Lower leg skin (tissue), 4 donors: ENCODE measurements around the gene MLC1. TPM values are rescaled to one million over a fixed set of nuclear protein-coding genes. Genes with fewer than 3 reads are reported as not detected.
A peak's percentile ranks its signal among the peaks of the same experiment; 100 is the strongest.

Source experiments
- DNase-seq, 2 donors: peaks; one replicate each; pipeline ENCODE4 v3.0.0-alpha.2; 2019; ENCODE audit warnings: low spot score in 2 of 2
- H3K4me3 ChIP-seq: fragments of 200-600 bp; sonication (generic); 2 replicates; pipeline ENCODE4 v1.5.1; 2017; ENCODE audit warnings: mild to moderate bottlenecking, low read depth; ENCODE audit not compliant: poor library complexity, severe bottlenecking
- POLR2A ChIP-seq, 2 donors: fragments of 450-650 bp; IDR thresholded peaks; one replicate each; pipeline ENCODE4 v1.6.1; 2016 to 2017; ENCODE audit warnings: antibody characterized with exemption in 2 of 2, mild to moderate bottlenecking in 1 of 2, moderate library complexity in 1 of 2
- WGBS, 2 donors: methylation state at CpG; one replicate each; pipeline ENCODE4 v1.1.5; 2018; 5-methylcytosine and 5-hydroxymethylcytosine counted together
- intact Hi-C: fragments of 100-400 bp; cut with DNase I; formaldehyde crosslinking; loops from one replicate; pipeline ENCODE4 v1.15.0; 2023; ENCODE audit warnings: low total_unique reads
- total RNA-seq, 4 donors: library from RNA; depleted of rRNA; stranded (reverse); fragments of >200 nt; gene quantifications; one replicate each; pipeline ENCODE4 v1.1.0, GENCODE V29; 2016
- TF ChIP-seq, protein P1 (sequence below), 3 donors: fragments of 450-650 bp; IDR thresholded peaks; one replicate each; pipeline ENCODE4 v1.5.1; 2016; ENCODE audit warnings: antibody characterized with exemption in 3 of 3, mild to moderate bottlenecking in 3 of 3, moderate library complexity in 2 of 3

MLC1 gene
- total RNA-seq, 4 donors from 2014 or later = 0.15 to 2.1 (median 1.0) TPM

DNA sequence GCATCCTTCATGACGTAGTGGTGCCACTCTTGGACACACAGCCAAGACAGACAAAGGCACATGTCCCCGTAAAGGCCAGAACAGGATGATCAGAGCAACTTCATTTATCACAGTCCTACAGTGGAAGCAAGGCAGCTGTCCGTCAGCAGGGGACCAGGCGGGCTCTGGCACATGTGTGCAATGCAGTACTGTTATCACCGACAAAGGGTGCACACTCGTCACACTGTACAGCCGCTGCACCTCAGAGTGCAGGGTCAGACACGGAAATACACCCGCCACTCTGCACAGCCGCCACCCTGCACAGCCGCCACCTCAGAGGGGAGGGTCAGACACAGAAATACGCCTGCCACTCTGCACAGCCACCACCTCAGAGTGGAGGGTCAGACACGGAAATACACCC is 59.2 kb downstream of the MLC1 start:
- intact Hi-C loops = no loop called here
- 75 to 86% methylated on average over 13 of the region's 13 CpGs for WGBS, 2 donors
- DNase-seq = peak in 1 of 2 donors; percentile 72
- no peak overlapping the region for H3K4me3 ChIP-seq
- TF ChIP-seq, protein P1, sequence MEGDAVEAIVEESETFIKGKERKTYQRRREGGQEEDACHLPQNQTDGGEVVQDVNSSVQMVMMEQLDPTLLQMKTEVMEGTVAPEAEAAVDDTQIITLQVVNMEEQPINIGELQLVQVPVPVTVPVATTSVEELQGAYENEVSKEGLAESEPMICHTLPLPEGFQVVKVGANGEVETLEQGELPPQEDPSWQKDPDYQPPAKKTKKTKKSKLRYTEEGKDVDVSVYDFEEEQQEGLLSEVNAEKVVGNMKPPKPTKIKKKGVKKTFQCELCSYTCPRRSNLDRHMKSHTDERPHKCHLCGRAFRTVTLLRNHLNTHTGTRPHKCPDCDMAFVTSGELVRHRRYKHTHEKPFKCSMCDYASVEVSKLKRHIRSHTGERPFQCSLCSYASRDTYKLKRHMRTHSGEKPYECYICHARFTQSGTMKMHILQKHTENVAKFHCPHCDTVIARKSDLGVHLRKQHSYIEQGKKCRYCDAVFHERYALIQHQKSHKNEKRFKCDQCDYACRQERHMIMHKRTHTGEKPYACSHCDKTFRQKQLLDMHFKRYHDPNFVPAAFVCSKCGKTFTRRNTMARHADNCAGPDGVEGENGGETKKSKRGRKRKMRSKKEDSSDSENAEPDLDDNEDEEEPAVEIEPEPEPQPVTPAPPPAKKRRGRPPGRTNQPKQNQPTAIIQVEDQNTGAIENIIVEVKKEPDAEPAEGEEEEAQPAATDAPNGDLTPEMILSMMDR (IDR thresholded peaks at IDR 0.05) = no peak
- TF ChIP-seq POLR2A (IDR thresholded peaks at IDR 0.05) = no peak

DNA sequence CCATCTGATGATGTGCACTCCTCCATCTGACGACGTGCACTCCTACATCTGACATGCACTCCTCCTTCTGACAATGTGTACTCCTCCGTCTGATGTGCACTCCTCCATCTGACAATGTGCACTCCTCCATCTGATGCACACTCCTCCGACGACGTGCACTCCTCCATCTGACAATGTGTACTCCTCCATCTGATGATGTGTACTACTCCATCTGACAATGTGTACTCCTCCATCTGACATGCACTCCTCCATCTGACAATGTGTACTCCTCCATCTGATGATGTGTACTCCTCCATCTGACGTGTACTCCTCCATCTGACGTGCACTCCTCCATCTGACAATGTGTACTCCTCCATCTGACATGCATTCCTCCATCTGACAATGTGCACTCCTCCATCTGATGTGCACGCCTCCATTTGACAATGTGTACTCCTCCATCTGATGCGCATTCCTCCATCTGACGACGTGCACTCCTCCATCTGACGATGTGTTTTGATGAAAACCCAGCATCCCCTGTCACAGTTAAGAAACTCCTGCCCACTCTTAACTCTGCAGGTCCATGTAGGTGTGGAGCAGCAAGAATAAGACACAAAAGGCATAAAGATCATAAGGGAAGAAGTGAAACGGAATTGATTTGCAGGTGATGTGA is 62.9 kb downstream of the MLC1 start:
- WGBS, 2 donors = 81% methylated on average over 14 of the region's 14 CpGs

DNA sequence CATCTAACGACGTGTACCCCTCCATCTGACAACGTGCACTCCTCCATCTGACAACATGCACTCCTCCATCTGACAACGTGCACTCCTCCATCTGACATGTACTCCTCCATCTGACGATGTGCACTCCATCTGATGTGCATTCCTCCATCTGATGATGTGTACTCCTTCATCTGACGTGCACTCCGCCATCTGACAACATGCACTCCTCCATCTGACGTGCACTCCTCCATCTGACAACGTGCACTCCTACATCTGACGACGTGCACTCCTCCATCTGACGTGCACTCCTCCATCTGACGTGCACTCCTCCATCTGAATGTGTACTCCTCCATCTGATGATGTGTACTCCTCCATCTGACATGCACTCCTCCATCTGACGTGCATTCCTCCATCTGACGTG is 64.6 kb downstream of the MLC1 start:
- no peak for DNase-seq
- TF ChIP-seq, protein P1 (IDR thresholded peaks at IDR 0.05) = no peak
- no peak for TF ChIP-seq POLR2A (IDR thresholded peaks at IDR 0.05)
- intact Hi-C loops = no loop called here
- H3K4me3 ChIP-seq = no peak overlapping the region
- WGBS, 2 donors = 90 to 94% methylated on average over 15 of the region's 15 CpGs

More for the DNA sequence above, 62.9 kb downstream of the MLC1 start:
- DNase-seq = no peak
- no peak for TF ChIP-seq POLR2A (IDR thresholded peaks at IDR 0.05)
- TF ChIP-seq, protein P1 (IDR thresholded peaks at IDR 0.05) = no peak
- H3K4me3 ChIP-seq = no peak overlapping the region
- intact Hi-C loops = no loop called here

DNA sequence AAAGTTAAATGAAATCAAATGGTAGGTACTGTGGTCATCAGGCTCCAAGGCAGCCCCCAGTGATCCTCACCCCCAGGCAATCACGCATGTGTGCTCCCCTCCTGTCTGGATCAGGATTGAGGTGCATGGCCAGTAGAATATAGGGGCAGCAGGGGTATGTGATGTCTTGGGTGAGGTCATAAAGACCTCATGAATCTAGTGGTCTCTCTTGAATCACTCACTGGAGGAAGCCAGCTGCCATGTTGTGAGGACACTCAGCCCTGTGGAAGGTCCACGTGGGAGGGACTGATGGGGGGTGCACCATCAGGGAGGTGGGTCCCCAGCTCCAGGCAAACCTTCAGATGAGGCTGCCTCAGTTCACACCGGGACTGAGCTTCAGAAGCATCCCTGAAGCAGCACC is 65.9 kb downstream of the MLC1 start:
- 68 to 80% methylated on average over 3 of the region's 3 CpGs for WGBS, 2 donors
- DNase-seq = no peak
- TF ChIP-seq, protein P1 (IDR thresholded peaks at IDR 0.05) = no peak
- no peak for TF ChIP-seq POLR2A (IDR thresholded peaks at IDR 0.05)
- no peak overlapping the region for H3K4me3 ChIP-seq
- intact Hi-C loops = no loop called here

DNA sequence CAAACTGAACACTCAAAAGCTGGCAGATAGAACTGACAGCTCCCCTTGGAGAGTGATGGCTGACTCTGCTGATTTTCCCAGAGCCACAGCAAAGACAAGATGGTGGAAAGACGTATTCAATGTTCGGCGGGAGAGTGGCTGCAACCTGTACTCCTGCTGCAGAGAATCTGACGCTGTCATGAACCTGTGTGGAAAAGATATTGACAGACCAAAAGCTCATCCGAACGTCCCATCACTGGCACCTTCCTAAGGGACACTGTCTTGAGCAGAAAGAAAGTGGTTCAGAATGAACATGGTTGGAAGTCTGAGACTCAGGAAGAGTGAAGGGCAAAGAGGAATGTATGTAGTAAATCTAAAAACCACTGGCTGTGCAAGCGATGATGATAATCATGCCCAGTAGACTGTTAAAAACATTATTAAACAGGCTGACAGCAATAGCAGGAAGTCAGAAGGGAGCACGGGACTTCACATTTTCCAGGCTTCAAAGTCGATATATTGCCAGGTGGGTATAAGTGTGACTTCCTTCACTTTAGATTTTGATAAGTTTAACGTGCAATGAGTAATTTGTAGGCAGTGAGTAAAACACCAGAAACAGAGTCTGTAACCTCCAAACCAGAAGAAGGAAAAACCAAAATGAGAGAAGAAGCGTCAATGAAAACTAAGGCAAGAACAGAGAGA is 66.5 kb downstream of the MLC1 start:
- no peak for TF ChIP-seq POLR2A (IDR thresholded peaks at IDR 0.05)
- TF ChIP-seq, protein P1 (IDR thresholded peaks at IDR 0.05) = no peak
- intact Hi-C loops = no loop called here
- no peak overlapping the region for H3K4me3 ChIP-seq
- 64% methylated on average over 11 of the region's 11 CpGs for WGBS, 2 donors
- no peak for DNase-seq
